Parathyroid adenoma (tissue), 2 donors: ENCODE results near the gene B3GALT5.

Source experiments
- H2AFZ ChIP-seq: fragments of 300-600 bp; sonication (generic); one replicate; pipeline ENCODE4 v1.7.0; 2017; ENCODE audit warnings: antibody characterized with exemption, mild to moderate bottlenecking
- H3K27ac ChIP-seq: fragments of 300-600 bp; sonication (generic); one replicate; pipeline ENCODE4 v1.7.0; 2017
- H3K27me3 ChIP-seq: fragments of 300-600 bp; sonication (generic); one replicate; pipeline ENCODE4 v1.7.0; 2017; ENCODE audit warnings: low read length; ENCODE audit not compliant: control insufficient read depth, insufficient read depth
- H3K36me3 ChIP-seq: fragments of 300-600 bp; sonication (generic); one replicate; pipeline ENCODE4 v1.7.0; 2017; ENCODE audit warnings: low read length; ENCODE audit not compliant: control insufficient read depth, insufficient read depth
- H3K4me1 ChIP-seq: fragments of 300-600 bp; sonication (generic); one replicate; pipeline ENCODE4 v1.7.0; 2017; ENCODE audit warnings: control low read depth
- H3K4me2 ChIP-seq: fragments of 300-600 bp; sonication (generic); one replicate; pipeline ENCODE4 v1.7.0; 2017; ENCODE audit warnings: low read length
- H3K4me3 ChIP-seq: fragments of 300-600 bp; sonication (generic); one replicate; pipeline ENCODE4 v1.7.0; 2017; ENCODE audit warnings: low read depth, low read length
- H3K79me2 ChIP-seq: fragments of 300-600 bp; sonication (generic); one replicate; pipeline ENCODE4 v1.7.0; 2017; ENCODE audit warnings: control low read depth
- H3K9ac ChIP-seq: fragments of 300-600 bp; sonication (generic); one replicate; pipeline ENCODE4 v1.7.0; 2017; ENCODE audit warnings: mild to moderate bottlenecking
- H3K9me3 ChIP-seq: fragments of 300-600 bp; sonication (generic); one replicate; pipeline ENCODE4 v1.7.0; 2017; ENCODE audit warnings: low read length; ENCODE audit not compliant: control insufficient read depth
- TF ChIP-seq, protein P1 (sequence below): fragments of 300-600 bp; sonication (generic); IDR thresholded peaks from one replicate; pipeline ENCODE4 v1.7.0; 2017; ENCODE audit warnings: antibody characterized with exemption, mild to moderate bottlenecking
- donor health status: primary hyperparathyroidism.

Gene B3GALT5

GRCh38 chr21:39575775-39576174 is 37.0 kb upstream of the B3GALT5 start:
- H3K4me1 ChIP-seq, result no peaks in the 10 kb centered on the region
- no peak overlapping the region for H2AFZ ChIP-seq
- H3K9me3 ChIP-seq, result no peaks in the 10 kb centered on the region
- H3K36me3 ChIP-seq, result no peaks in the 10 kb centered on the region
- no peak overlapping the region for H3K9ac ChIP-seq
- H3K27ac ChIP-seq, result no peak overlapping the region
- H3K4me2 ChIP-seq, result no peak overlapping the region
- TF ChIP-seq, protein P1, sequence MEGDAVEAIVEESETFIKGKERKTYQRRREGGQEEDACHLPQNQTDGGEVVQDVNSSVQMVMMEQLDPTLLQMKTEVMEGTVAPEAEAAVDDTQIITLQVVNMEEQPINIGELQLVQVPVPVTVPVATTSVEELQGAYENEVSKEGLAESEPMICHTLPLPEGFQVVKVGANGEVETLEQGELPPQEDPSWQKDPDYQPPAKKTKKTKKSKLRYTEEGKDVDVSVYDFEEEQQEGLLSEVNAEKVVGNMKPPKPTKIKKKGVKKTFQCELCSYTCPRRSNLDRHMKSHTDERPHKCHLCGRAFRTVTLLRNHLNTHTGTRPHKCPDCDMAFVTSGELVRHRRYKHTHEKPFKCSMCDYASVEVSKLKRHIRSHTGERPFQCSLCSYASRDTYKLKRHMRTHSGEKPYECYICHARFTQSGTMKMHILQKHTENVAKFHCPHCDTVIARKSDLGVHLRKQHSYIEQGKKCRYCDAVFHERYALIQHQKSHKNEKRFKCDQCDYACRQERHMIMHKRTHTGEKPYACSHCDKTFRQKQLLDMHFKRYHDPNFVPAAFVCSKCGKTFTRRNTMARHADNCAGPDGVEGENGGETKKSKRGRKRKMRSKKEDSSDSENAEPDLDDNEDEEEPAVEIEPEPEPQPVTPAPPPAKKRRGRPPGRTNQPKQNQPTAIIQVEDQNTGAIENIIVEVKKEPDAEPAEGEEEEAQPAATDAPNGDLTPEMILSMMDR, result no peak
- no peaks in the 10 kb centered on the region for H3K27me3 ChIP-seq
- H3K4me3 ChIP-seq, result no peak overlapping the region
- no peaks in the 10 kb centered on the region for H3K79me2 ChIP-seq

- H3K4me3 ChIP-seq, result no peak overlapping the region
- no peaks in the 10 kb centered on the region for H3K79me2 ChIP-seq
- no peaks in the 10 kb centered on the region for H3K9me3 ChIP-seq
- H2AFZ ChIP-seq, result no peak overlapping the region
- H3K4me2 ChIP-seq, result no peak overlapping the region
- H3K27me3 ChIP-seq, result no peaks in the 10 kb centered on the region
- no peaks in the 10 kb centered on the region for H3K4me1 ChIP-seq
- H3K36me3 ChIP-seq, result no peaks in the 10 kb centered on the region
- no peak overlapping the region for H3K9ac ChIP-seq
- TF ChIP-seq, protein P1, result no peak
- H3K27ac ChIP-seq, result no peak overlapping the region
Observed at GRCh38 chr21:39576518-39577128, 36.1 kb upstream of the B3GALT5 start.

DNA sequence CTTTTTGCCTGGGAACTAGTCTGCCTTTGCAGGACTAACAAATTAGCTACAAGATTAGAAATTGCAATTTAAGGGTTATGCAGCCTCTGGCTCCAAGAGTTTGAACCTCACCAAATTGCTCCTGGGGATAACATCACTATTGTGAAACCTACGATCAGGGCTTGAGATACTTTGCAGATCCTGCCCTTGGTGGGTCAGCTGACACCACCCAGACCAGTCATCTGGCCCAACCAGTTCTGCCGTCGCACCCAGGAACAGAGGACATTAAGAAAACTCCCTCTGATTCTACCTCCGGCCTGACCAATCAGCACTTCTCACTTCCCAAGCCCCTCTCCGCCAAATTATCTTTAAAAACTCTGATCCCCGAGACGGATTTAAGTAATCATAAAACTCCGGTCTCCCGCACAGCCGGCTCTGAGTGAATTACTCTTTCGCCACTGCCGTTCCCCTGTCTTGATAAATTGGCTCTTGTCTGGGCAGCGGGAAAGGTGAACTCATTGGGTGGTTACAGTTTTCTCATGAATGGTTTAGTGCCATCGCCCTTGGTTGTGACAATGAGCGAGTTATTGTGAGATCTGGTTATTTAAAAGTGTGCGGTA is 32.9 kb upstream of the B3GALT5 start:
- TF ChIP-seq, protein P1, result no peak
- Histone ChIP-seq H3K9ac (no peak overlapping the region), H3K36me3 (no peaks in the 10 kb centered on the region), H3K9me3 (no peaks in the 10 kb centered on the region), H3K4me1 (no peaks in the 10 kb centered on the region), H3K4me2 (no peak overlapping the region), H3K27me3 (no peaks in the 10 kb centered on the region), H3K4me3 (no peak overlapping the region), H3K79me2 (no peaks in the 10 kb centered on the region), H2AFZ (no peak overlapping the region), H3K27ac (no peak overlapping the region)

DNA sequence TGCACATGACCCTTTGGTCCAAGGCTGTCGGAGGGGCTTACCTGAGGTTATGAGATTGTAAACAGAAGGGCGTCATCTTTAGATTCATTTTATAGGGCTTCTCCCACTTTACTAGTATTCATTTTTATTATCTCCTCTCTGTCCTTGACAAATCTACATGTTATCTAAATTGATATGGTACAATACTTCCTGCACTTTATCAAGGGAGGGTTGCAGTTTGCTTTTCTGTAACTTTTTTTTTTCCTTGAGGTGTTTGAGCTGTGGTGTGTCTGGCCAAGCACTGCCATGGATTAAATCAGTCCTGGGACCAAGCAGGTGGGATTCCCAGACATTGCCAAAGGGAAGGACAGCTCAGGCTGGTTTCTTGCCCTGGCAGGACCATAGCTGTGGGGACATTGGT is 32.0 kb upstream of the B3GALT5 start:
- H3K36me3 ChIP-seq, result no peaks in the 10 kb centered on the region
- TF ChIP-seq, protein P1, result no peak
- no peak overlapping the region for H3K9ac ChIP-seq
- no peaks in the 10 kb centered on the region for H3K27me3 ChIP-seq
- H2AFZ ChIP-seq, result no peak overlapping the region
- H3K4me2 ChIP-seq, result no peak overlapping the region
- H3K9me3 ChIP-seq, result no peaks in the 10 kb centered on the region
- no peak overlapping the region for H3K27ac ChIP-seq
- no peak overlapping the region for H3K4me3 ChIP-seq
- H3K4me1 ChIP-seq, result no peaks in the 10 kb centered on the region
- no peaks in the 10 kb centered on the region for H3K79me2 ChIP-seq

DNA sequence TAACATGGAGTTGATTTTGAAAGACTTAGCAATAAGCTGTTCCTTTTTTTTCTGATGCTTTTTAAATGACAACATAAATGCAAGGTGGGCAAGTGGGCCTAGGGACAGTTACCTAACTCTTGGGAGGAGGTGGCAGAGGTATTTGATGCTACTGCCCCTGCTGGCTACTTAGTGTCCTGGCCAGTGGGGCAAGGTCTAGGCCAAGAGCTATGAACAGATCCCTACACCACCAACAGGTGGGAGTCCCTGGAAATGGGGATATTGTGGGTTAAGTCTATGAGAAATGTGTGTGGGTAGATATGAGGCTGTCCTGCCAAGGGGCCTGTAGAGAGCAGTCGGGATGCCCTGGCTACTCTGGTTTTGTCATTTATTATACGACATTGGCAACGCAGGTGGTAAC is 31.3 kb upstream of the B3GALT5 start:
- TF ChIP-seq, protein P1, result no peak
- no peaks in the 10 kb centered on the region for H3K9me3 ChIP-seq

More for the DNA sequence above, 31.3 kb upstream of the B3GALT5 start:
- Histone ChIP-seq H3K4me3 (no peak overlapping the region), H2AFZ (no peak overlapping the region), H3K27ac (no peak overlapping the region), H3K4me1 (no peaks in the 10 kb centered on the region), H3K36me3 (no peaks in the 10 kb centered on the region), H3K27me3 (no peaks in the 10 kb centered on the region), H3K79me2 (no peaks in the 10 kb centered on the region), H3K4me2 (no peak overlapping the region), H3K9ac (no peak overlapping the region)
